Tibial nerve (tissue), 4 donors: ENCODE results near the gene TRMT1. TPM values are rescaled to one million over a fixed set of nuclear protein-coding genes. Genes with fewer than 3 reads are reported as not detected.

Experiments used
- DNase-seq, 2 donors: peaks; one replicate each; pipeline ENCODE4 v3.0.0-alpha.2; 2019; ENCODE audit warnings: low spot score in 2 of 2
- H3K27ac ChIP-seq, 4 donors: fragments of 200-600 bp; sonication (generic) in 3 of 4; one replicate each; pipeline ENCODE4 v1.5.1; 2017 to 2019; ENCODE audit warnings: mild to moderate bottlenecking in 1 of 4
- H3K27me3 ChIP-seq, 2 donors: fragments of 200-600 bp; sonication (generic) in 1 of 2; one replicate each; pipeline versions ENCODE4 v1.5.1 to v1.6.0; 2017 to 2019
- H3K36me3 ChIP-seq, 3 donors: fragments of 200-600 bp; sonication (generic); one replicate each; pipeline ENCODE4 v1.5.1; 2018 to 2019
- H3K4me1 ChIP-seq, 4 donors: fragments of 200-600 bp; sonication (generic) in 3 of 4; one replicate each; pipeline ENCODE4 v1.5.1; 2017 to 2019
- H3K4me3 ChIP-seq, 4 donors: fragments of 200-600 bp; sonication (generic) in 3 of 4; one replicate each; pipeline ENCODE4 v1.5.1; 2017 to 2019; ENCODE audit warnings: mild to moderate bottlenecking in 1 of 4, moderate library complexity in 1 of 4
- H3K9me3 ChIP-seq, 4 donors: fragments of 200-600 bp; sonication (generic) in 3 of 4; one replicate each; pipeline ENCODE4 v1.5.1; 2017 to 2019
- CTCF ChIP-seq, 5 experiments: fragments of 200-600 bp in 3 of 5; fragments of 450-650 bp in 2 of 5; sonication (generic) in 3 of 5; IDR thresholded peaks; one replicate each; pipeline ENCODE4 v1.5.1; 2016 to 2019; ENCODE audit warnings: antibody characterized with exemption in 5 of 5, mild to moderate bottlenecking in 3 of 5, moderate library complexity in 2 of 5
- EP300 ChIP-seq, 2 donors: sonication (generic); formaldehyde crosslinking; IDR thresholded peaks; one replicate each; pipeline ENCODE4 v1.6.1; 2017; ENCODE audit warnings: antibody characterized with exemption in 2 of 2, mild to moderate bottlenecking in 1 of 2
- POLR2A ChIP-seq, 2 donors: fragments of 450-650 bp; IDR thresholded peaks; one replicate each; pipeline ENCODE4 v1.6.1; 2017; ENCODE audit warnings: antibody characterized with exemption in 2 of 2, mild to moderate bottlenecking in 2 of 2, moderate library complexity in 2 of 2
- whole genome bisulfite sequencing, 2 donors: methylation state at CpG; one replicate each; pipeline ENCODE4 v1.1.5; 2018; 5-methylcytosine and 5-hydroxymethylcytosine counted together
- total RNA-seq, 4 donors: library from RNA; depleted of rRNA; stranded (reverse); fragments of >200 nt; gene quantifications; one replicate each; pipeline ENCODE4 v1.1.0, GENCODE V29; 2016

The TRMT1 gene
- total RNA-seq, 4 donors from 2014 or later = 38.4 to 92.7 (median 49.2) TPM

- H3K36me3 ChIP-seq = peaks cover 0 to 27% (median 0%) of the 10 kb centered on the region in 3 donors
- WGBS, 2 donors = 43 to 59% methylated on average over 8 to 9 of the region's 9 CpGs
- TF ChIP-seq EP300 (IDR thresholded peaks at IDR 0.05) (no peak), POLR2A (IDR thresholded peaks at IDR 0.05) (no peak), CTCF (IDR thresholded peaks at IDR 0.05) (no peak)
- H3K4me1 ChIP-seq = peaks cover 2 to 94% (median 58%) of the 10 kb centered on the region in 4 donors
- no peaks in the 10 kb centered on the region for H3K27me3 ChIP-seq
- no peak overlapping the region for H3K4me3 ChIP-seq
- peak overlapping the region in 3 of 4 donors; percentile 50 to 83 (median 80) for H3K27ac ChIP-seq
- no peak for DNase-seq
- no peaks in the 10 kb centered on the region for H3K9me3 ChIP-seq
Measured at GRCh38 chr19:13071444-13072187, 44.9 kb downstream of the TRMT1 start.

GRCh38 chr19:13070425-13071140, 46.0 kb downstream of the TRMT1 start:
- H3K4me3 ChIP-seq = no peak overlapping the region
- DNase-seq = no peak
- no peaks in the 10 kb centered on the region for H3K27me3 ChIP-seq
- H3K9me3 ChIP-seq = no peaks in the 10 kb centered on the region
- H3K4me1 ChIP-seq = peaks cover 2 to 94% (median 60%) of the 10 kb centered on the region in 4 donors
- TF ChIP-seq POLR2A (IDR thresholded peaks at IDR 0.05) (no peak), CTCF (IDR thresholded peaks at IDR 0.05) (no peak)
- H3K27ac ChIP-seq = peak overlapping the region in 3 of 4 donors; percentile 29 to 83 (median 80)
- WGBS, 2 donors = 85 to 88% methylated on average over 23 to 32 of the region's 32 CpGs
- H3K36me3 ChIP-seq = peaks cover 0 to 17% (median 0%) of the 10 kb centered on the region in 3 donors

GRCh38 chr19:13069415-13070359, 46.9 kb downstream of the TRMT1 start:
- peak overlapping the region in 3 of 4 donors; percentile 29 to 83 (median 80) for H3K27ac ChIP-seq
- peaks cover 2 to 98% (median 66%) of the 10 kb centered on the region in 4 donors for H3K4me1 ChIP-seq
- peak in 1 of 5 experiments; percentile 19 for TF ChIP-seq CTCF (IDR thresholded peaks at IDR 0.05)
- no peak for TF ChIP-seq POLR2A (IDR thresholded peaks at IDR 0.05)
- no peak for TF ChIP-seq EP300 (IDR thresholded peaks at IDR 0.05)
- H3K36me3 ChIP-seq = peaks cover 0 to 11% (median 0%) of the 10 kb centered on the region in 3 donors
- 47 to 48% methylated on average over 18 to 19 of the region's 20 CpGs for WGBS, 2 donors
- no peaks in the 10 kb centered on the region for H3K27me3 ChIP-seq
- no peak for DNase-seq
- no peak overlapping the region for H3K4me3 ChIP-seq
- H3K9me3 ChIP-seq = no peaks in the 10 kb centered on the region

GRCh38 chr19:13068085-13068846, 48.3 kb downstream of the TRMT1 start:
- Histone ChIP-seq H3K4me3 (no peak overlapping the region), H3K36me3 (no peaks in the 10 kb centered on the region), H3K4me1 (peaks cover 2 to 100% (median 75%) of the 10 kb centered on the region in 4 donors), H3K9me3 (no peaks in the 10 kb centered on the region), H3K27me3 (no peaks in the 10 kb centered on the region), H3K27ac (peak overlapping the region; percentile 29 to 83 (median 66))
- no peak for DNase-seq
- no peak for TF ChIP-seq POLR2A (IDR thresholded peaks at IDR 0.05)
- TF ChIP-seq CTCF (IDR thresholded peaks at IDR 0.05) = no peak
- TF ChIP-seq EP300 (IDR thresholded peaks at IDR 0.05) = no peak
- 49 to 61% methylated on average over 6 of the region's 6 CpGs for WGBS, 2 donors
